GM06990 (cell line): ENCODE measurements around the gene PTPN14.

Experiments
- DNase-seq: peaks from one replicate; pipeline ENCODE4 v3.0.0-alpha.2; 2011; ENCODE audit not compliant: insufficient read length; ENCODE audit errors: extremely low read depth
- H3K27me3 ChIP-seq: replicated peaks from 2 replicates; pipeline ENCODE4 v1.6.0; 2011; ENCODE audit warnings: low read length; ENCODE audit not compliant: control insufficient read depth, insufficient read depth
- H3K36me3 ChIP-seq: 2 replicates; pipeline ENCODE4 v1.5.1; 2011; ENCODE audit warnings: low read length; ENCODE audit not compliant: control insufficient read depth, insufficient read depth
- H3K4me3 ChIP-seq: replicated peaks from 2 replicates; pipeline ENCODE4 v1.5.1; 2011; ENCODE audit warnings: low read depth, mild to moderate bottlenecking, control low read depth, low read length
- CTCF ChIP-seq: IDR thresholded peaks from 2 replicates; pipeline ENCODE4 v1.5.1; 2011; ENCODE audit warnings: low read length, control low read depth, mild to moderate bottlenecking, inconsistent platforms; ENCODE audit not compliant: insufficient read depth, poor library complexity, severe bottlenecking

The PTPN14 gene

DNA sequence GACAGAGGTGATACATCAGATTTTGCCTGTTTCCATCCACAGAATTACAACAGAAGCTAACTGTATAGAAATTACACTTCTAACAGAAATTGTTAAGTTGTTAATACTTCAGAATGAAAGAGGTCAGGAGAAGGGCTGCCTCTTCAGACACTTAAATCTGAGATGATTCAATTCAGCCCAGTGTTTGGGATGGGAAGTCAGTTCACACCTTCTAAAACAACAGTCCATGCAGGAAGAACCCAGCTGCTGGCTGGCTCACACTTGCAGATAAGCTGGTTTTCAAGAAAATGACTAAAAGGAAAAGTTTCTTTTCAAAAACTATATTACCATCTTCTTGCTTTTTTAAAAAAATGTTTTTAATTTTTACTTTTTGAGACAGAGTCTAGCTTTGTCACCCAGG lies 138.1 kb downstream of the PTPN14 start:
- TF ChIP-seq CTCF = no peak
- DNase-seq = no peak
- Histone ChIP-seq H3K27me3 (no peaks in the 10 kb centered on the region), H3K36me3 (no peaks in the 10 kb centered on the region), H3K4me3 (no peak overlapping the region)

GRCh38 chr1:214404571-214405213 lies 146.7 kb downstream of the PTPN14 start:
- TF ChIP-seq CTCF = no peak
- H3K27me3 ChIP-seq = no peaks in the 10 kb centered on the region
- H3K4me3 ChIP-seq = no peak overlapping the region
- no peak for DNase-seq
- H3K36me3 ChIP-seq = no peaks in the 10 kb centered on the region

- no peak overlapping the region for H3K4me3 ChIP-seq
- DNase-seq = no peak
- H3K27me3 ChIP-seq = no peaks in the 10 kb centered on the region
- no peak for TF ChIP-seq CTCF
- H3K36me3 ChIP-seq = no peaks in the 10 kb centered on the region
Measured at GRCh38 chr1:214404154-214404553, 147.2 kb downstream of the PTPN14 start.

DNA sequence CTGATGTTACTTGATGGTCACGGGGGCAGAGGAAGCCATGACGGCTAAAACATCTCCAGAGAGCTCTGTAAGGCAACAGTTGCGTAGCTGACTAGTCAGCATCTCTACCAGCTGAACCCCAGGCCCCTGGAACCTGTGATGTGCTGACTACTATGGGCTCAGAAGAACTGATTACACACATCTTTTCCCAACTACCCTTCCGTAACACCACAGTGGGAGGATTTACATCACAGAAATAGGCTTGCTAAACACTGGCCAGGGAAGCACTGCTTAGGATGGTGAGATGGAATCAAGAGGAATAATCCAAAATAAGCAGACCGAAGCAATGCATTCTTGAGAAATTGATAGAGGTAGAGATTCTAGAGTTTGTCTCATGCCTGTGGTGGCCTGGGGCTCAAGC lies 148.0 kb downstream of the PTPN14 start:
- H3K36me3 ChIP-seq = no peaks in the 10 kb centered on the region
- H3K27me3 ChIP-seq = no peaks in the 10 kb centered on the region
- no peak for TF ChIP-seq CTCF
- no peak for DNase-seq
- H3K4me3 ChIP-seq = no peak overlapping the region

GRCh38 chr1:214402613-214403083 lies 148.8 kb downstream of the PTPN14 start:
- DNase-seq = no peak
- Histone ChIP-seq H3K4me3 (no peak overlapping the region), H3K36me3 (no peaks in the 10 kb centered on the region), H3K27me3 (no peaks in the 10 kb centered on the region)
- no peak for TF ChIP-seq CTCF

- no peak for TF ChIP-seq CTCF
- Histone ChIP-seq H3K4me3 (no peak overlapping the region), H3K27me3 (no peaks in the 10 kb centered on the region), H3K36me3 (no peaks in the 10 kb centered on the region)
- no peak for DNase-seq
Measured at GRCh38 chr1:214401666-214402065, 149.7 kb downstream of the PTPN14 start.
